Stimulated activated CD8-positive, alpha-beta memory T cell treated with anti-CD3 and anti-CD28 coated beads, Interleukin-12 subunit alpha, Interleukin-12 subunit beta, amount 100 ng/mL, for 1 hour (primary cell): Measurements from ENCODE around the gene MSANTD1.

Source experiments
- DNase-seq: peaks from one replicate; pipeline ENCODE4 v3.0.0-alpha.2; 2020; ENCODE audit warnings: low read depth

The MSANTD1 gene

GRCh38 chr4:3248178-3248480 lies 830 bp upstream of the MSANTD1 start:
- DNase-seq, result no peak

GRCh38 chr4:3249711-3250437 lies 915 bp downstream of the MSANTD1 start:
- no peak for DNase-seq

GRCh38 chr4:3250438-3250955 lies 1.5 kb downstream of the MSANTD1 start:
- no peak for DNase-seq

GRCh38 chr4:3250956-3251690 lies 2.2 kb downstream of the MSANTD1 start:
- DNase-seq, result no peak

- DNase-seq, result no peak
These were observed 2.9 kb downstream of the MSANTD1 start for GRCh38 chr4:3251691-3252479.

- no peak for DNase-seq
These were observed 3.5 kb downstream of the MSANTD1 start for GRCh38 chr4:3252480-3252828.

- no peak for DNase-seq
These were observed 4.1 kb downstream of the MSANTD1 start for GRCh38 chr4:3252831-3253641.

GRCh38 chr4:3253808-3254207 lies 4.8 kb downstream of the MSANTD1 start:
- no peak for DNase-seq

GRCh38 chr4:3254302-3255131 lies 5.6 kb downstream of the MSANTD1 start:
- DNase-seq, result no peak

- no peak for DNase-seq
These were observed 6.7 kb downstream of the MSANTD1 start for GRCh38 chr4:3255611-3256186.

GRCh38 chr4:3256230-3257102 lies 7.5 kb downstream of the MSANTD1 start:
- no peak for DNase-seq

- no peak for DNase-seq
These were observed 8.2 kb downstream of the MSANTD1 start for GRCh38 chr4:3257103-3257555.

- no peak for DNase-seq
These were observed 8.9 kb downstream of the MSANTD1 start for GRCh38 chr4:3257556-3258482.

- no peak for DNase-seq
These were observed 12.7 kb downstream of the MSANTD1 start for GRCh38 chr4:3261411-3262207.

GRCh38 chr4:3262208-3263052 lies 13.5 kb downstream of the MSANTD1 start:
- DNase-seq, result no peak

GRCh38 chr4:3263053-3263875 lies 14.3 kb downstream of the MSANTD1 start:
- DNase-seq, result no peak
